Dermis microvascular lymphatic vessel endothelial cell (primary cell): ENCODE data around the gene STX8. TPM values are rescaled to one million over a fixed set of nuclear protein-coding genes. Genes with fewer than 3 reads are reported as not detected.

Source experiments
- DNase-seq, 2 donors: peaks; one replicate each; pipeline versions ENCODE4 v3.0.0 to v3.0.0-alpha.2; 2010; ENCODE audit warnings: low read depth in 2 of 2
- total RNA-seq: library from RNA; depleted of rRNA; stranded (reverse); fragments of >200 nt; gene quantifications from 2 replicates; pipeline ENCODE4 v1.2.1, GENCODE V29; 2014

The STX8 gene
- total RNA-seq, 1 donor from 2014 or later: 49.3 TPM

GRCh38 chr17:9212376-9213302 lies 363.0 kb downstream of the STX8 start:
- DNase-seq: no peak

GRCh38 chr17:9211133-9211765 lies 364.4 kb downstream of the STX8 start:
- no peak for DNase-seq

GRCh38 chr17:9209781-9210370 lies 365.7 kb downstream of the STX8 start:
- DNase-seq: no peak

GRCh38 chr17:9209347-9209746 lies 366.3 kb downstream of the STX8 start:
- no peak for DNase-seq

- no peak for DNase-seq
Observed at GRCh38 chr17:9208381-9209105, 367.1 kb downstream of the STX8 start.

- no peak for DNase-seq
Observed at GRCh38 chr17:9206741-9207332, 368.8 kb downstream of the STX8 start.

GRCh38 chr17:9206410-9206703 lies 369.3 kb downstream of the STX8 start:
- no peak for DNase-seq

- no peak for DNase-seq
Observed at GRCh38 chr17:9205520-9206409, 369.9 kb downstream of the STX8 start.

- DNase-seq: no peak
Observed at GRCh38 chr17:9204637-9205329, 370.8 kb downstream of the STX8 start.

GRCh38 chr17:9203771-9204425 lies 371.7 kb downstream of the STX8 start:
- DNase-seq: no peak

GRCh38 chr17:9202532-9202931 lies 373.1 kb downstream of the STX8 start:
- no peak for DNase-seq

- no peak for DNase-seq
Observed at GRCh38 chr17:9200699-9201359, 374.8 kb downstream of the STX8 start.

Other genes starting within 250 kb of the STX8 start
- gene CFAP52, start 822 bp upstream of the STX8 start, total RNA-seq: not detected in 2 replicates
- 0.13 TPM in 2 replicates for gene USP43, start 69.7 kb upstream of the STX8 start, total RNA-seq
- not detected in 2 replicates for gene DHRS7C, start 215.8 kb upstream of the STX8 start, total RNA-seq
- gene GSG1L2, start 246.3 kb upstream of the STX8 start, total RNA-seq: not detected in 2 replicates